Stimulated activated CD4-positive, alpha-beta T cell treated with anti-CD3 and anti-CD28 coated beads, Interleukin-15, amount 100 ng/mL, for 48 hours (primary cell): Measurements from ENCODE around the gene ZNRD2.
A peak's percentile ranks its signal among the peaks of the same experiment; 100 is the strongest.

Source experiments
- DNase-seq, 2 donors: peaks; one replicate each; pipeline ENCODE4 v3.0.0-alpha.2; 2020; ENCODE audit warnings: low read depth in 2 of 2

The ZNRD2 gene

GRCh38 chr11:65610404-65610803 is 40.1 kb downstream of the ZNRD2 start:
- no peak for DNase-seq

GRCh38 chr11:65611028-65611757 is 40.9 kb downstream of the ZNRD2 start:
- DNase-seq = no peak

GRCh38 chr11:65611758-65612603 is 41.7 kb downstream of the ZNRD2 start:
- DNase-seq = no peak

- no peak for DNase-seq
Observed at GRCh38 chr11:65612691-65613090, 42.4 kb downstream of the ZNRD2 start.

GRCh38 chr11:65613091-65613928 is 43.0 kb downstream of the ZNRD2 start:
- DNase-seq = no peak

- DNase-seq = peak; percentile 100
Observed at GRCh38 chr11:65615229-65615949, 45.1 kb downstream of the ZNRD2 start, which contains the start of gene PCNX3. Gene PCNX3, plus strand, starts transcription at chr11:65615776. Its CDS starts 536 bp downstream, at chr11:65616312.

- DNase-seq = peak in 1 of 2 donors; percentile 43
Observed at GRCh38 chr11:65615950-65616574, 45.8 kb downstream of the ZNRD2 start.

GRCh38 chr11:65616575-65617001 is 46.3 kb downstream of the ZNRD2 start:
- DNase-seq = no peak

- DNase-seq = no peak
Observed at GRCh38 chr11:65617136-65617850, 47.0 kb downstream of the ZNRD2 start.

GRCh38 chr11:65617990-65618751 is 47.9 kb downstream of the ZNRD2 start:
- no peak for DNase-seq

- DNase-seq = no peak
Observed at GRCh38 chr11:65618763-65619162, 48.5 kb downstream of the ZNRD2 start.

GRCh38 chr11:65619281-65619928 is 49.1 kb downstream of the ZNRD2 start:
- no peak for DNase-seq

- DNase-seq = no peak
Observed at GRCh38 chr11:65620666-65621065, 50.4 kb downstream of the ZNRD2 start.

- DNase-seq = no peak
Observed at GRCh38 chr11:65621460-65621859, 51.2 kb downstream of the ZNRD2 start.
